Erythroblast (primary cell): ENCODE data around the gene PCDHGB1.

Experiments used
- GATA1 ChIP-seq: IDR thresholded peaks from 2 replicates; pipeline ENCODE4 v1.6.1; 2011; ENCODE audit warnings: low read depth, mild to moderate bottlenecking, control low read depth, low read length, moderate library complexity
- POLR2A ChIP-seq: IDR thresholded peaks from 2 replicates; pipeline ENCODE4 v1.6.1; 2011; ENCODE audit warnings: mild to moderate bottlenecking, low read length

- TF ChIP-seq POLR2A: no peak
- TF ChIP-seq GATA1: no peak
Measured at GRCh38 chr5:141356950-141357349, 7.1 kb downstream of the PCDHGB1 start.
